ENCODE data around the gene NAALADL1. TPM values are rescaled to one million over a fixed set of nuclear protein-coding genes. Genes with fewer than 3 reads are reported as not detected.

The NAALADL1 gene, protein sequence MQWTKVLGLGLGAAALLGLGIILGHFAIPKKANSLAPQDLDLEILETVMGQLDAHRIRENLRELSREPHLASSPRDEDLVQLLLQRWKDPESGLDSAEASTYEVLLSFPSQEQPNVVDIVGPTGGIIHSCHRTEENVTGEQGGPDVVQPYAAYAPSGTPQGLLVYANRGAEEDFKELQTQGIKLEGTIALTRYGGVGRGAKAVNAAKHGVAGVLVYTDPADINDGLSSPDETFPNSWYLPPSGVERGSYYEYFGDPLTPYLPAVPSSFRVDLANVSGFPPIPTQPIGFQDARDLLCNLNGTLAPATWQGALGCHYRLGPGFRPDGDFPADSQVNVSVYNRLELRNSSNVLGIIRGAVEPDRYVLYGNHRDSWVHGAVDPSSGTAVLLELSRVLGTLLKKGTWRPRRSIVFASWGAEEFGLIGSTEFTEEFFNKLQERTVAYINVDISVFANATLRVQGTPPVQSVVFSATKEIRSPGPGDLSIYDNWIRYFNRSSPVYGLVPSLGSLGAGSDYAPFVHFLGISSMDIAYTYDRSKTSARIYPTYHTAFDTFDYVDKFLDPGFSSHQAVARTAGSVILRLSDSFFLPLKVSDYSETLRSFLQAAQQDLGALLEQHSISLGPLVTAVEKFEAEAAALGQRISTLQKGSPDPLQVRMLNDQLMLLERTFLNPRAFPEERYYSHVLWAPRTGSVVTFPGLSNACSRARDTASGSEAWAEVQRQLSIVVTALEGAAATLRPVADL
- polyA plus RNA-seq (ENCODE audit: insufficient read depth in 1 of 5, insufficient read length in 5 of 5, low replicate concordance in 1 of 5): 10 to 100 TPM; 12.0 to 21.2 (median 16.5) TPM
- long read RNA-seq, donor 1, partial matches to known transcripts: 0 of 5 reads
- long read RNA-seq, donor 1, other reads (novel, unspliced or antisense): 0 of 5 reads
- long read RNA-seq, donor 2, partial matches to known transcripts: 0 of 2 reads
- long read RNA-seq, donor 2, other reads (novel, unspliced or antisense): 0 of 2 reads
- long read RNA-seq, donor 3, partial matches to known transcripts: 0 of 2 reads
- long read RNA-seq, donor 3, other reads (novel, unspliced or antisense): 0 of 2 reads
- long read RNA-seq, donor 4, partial matches to known transcripts: 0 of 3 reads
- long read RNA-seq, donor 4, other reads (novel, unspliced or antisense): 0 of 3 reads
- long read RNA-seq, donor 5, partial matches to known transcripts: 0 of 5 reads
- long read RNA-seq, donor 5, other reads (novel, unspliced or antisense): 0 of 5 reads
- long read RNA-seq, donor 6, partial matches to known transcripts: 0 of 8 reads
- long read RNA-seq, donor 6, other reads (novel, unspliced or antisense): 0 of 8 reads
- long read RNA-seq, donor 7, partial matches to known transcripts: 0 of 6 reads
- long read RNA-seq, donor 7, other reads (novel, unspliced or antisense): 0 of 6 reads
- long read RNA-seq, donor 8, partial matches to known transcripts: 0 of 5 reads
- long read RNA-seq, donor 8, other reads (novel, unspliced or antisense): 0 of 5 reads

DNA sequence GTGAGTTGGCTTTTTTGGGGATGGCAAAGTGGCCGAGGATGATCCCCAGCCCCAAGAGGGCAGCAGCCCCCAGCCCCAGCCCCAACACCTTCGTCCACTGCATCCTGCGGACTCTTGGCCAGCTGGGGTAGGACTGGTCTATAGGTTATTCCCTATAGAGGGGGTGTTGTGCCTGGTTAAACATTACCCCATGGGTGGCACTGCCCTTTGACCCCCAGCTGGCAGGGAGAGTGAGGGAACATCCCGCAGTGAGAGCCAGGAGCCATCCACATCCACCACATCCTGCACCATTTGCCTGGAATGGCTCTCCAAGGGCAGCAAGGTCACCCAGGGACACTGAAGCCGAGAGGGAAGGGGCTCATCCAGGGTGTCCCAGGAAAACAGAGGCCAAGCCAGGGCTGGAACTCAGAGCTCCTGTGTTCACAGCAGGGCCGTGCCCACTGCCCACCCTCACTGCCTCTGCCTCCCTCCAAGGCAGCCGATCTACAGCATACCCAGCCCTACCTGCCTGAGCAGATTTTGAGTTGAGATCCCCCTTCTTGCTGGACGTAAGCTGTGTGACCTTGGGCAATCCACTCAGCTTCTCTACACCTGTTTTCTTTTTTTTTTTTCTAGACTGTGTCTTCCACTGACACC is at the start of gene NAALADL1:
Gene NAALADL1 (minus strand): TSS at position 135 of the 636 bp plus-strand sequence. CDS start 32 bp downstream, at position 103.
- DNase-seq: no peak

- DNase-seq: no peak
Measured at GRCh38 chr11:65107751-65108468, 49.6 kb upstream of the NAALADL1 start.

DNA sequence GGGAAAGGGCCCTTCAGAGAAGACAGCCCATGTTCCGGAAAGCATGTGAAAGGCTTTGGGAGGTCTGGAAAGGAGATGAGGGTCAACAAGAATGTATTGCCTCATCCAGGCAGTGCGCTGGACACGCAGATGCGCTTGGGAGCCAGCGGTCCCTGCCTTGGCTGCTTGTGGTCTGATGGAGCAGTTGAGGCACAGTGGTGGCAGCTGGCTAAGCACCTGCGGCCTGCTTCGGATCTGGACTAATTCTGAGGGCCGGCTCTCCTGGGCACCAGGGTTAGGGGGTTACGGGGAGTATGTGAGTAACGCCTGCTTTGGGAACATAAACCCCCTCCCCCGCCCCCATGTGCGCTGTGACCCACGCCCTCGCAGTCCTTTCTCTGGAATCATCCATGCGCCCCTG is 48.7 kb upstream of the NAALADL1 start:
- no peak for DNase-seq

GRCh38 chr11:65104628-65105027 is 46.3 kb upstream of the NAALADL1 start:
- DNase-seq: no peak

GRCh38 chr11:65103476-65103875 is 45.1 kb upstream of the NAALADL1 start:
- no peak for DNase-seq

GRCh38 chr11:65102142-65103095 is 44.1 kb upstream of the NAALADL1 start:
- DNase-seq: no peak

DNA sequence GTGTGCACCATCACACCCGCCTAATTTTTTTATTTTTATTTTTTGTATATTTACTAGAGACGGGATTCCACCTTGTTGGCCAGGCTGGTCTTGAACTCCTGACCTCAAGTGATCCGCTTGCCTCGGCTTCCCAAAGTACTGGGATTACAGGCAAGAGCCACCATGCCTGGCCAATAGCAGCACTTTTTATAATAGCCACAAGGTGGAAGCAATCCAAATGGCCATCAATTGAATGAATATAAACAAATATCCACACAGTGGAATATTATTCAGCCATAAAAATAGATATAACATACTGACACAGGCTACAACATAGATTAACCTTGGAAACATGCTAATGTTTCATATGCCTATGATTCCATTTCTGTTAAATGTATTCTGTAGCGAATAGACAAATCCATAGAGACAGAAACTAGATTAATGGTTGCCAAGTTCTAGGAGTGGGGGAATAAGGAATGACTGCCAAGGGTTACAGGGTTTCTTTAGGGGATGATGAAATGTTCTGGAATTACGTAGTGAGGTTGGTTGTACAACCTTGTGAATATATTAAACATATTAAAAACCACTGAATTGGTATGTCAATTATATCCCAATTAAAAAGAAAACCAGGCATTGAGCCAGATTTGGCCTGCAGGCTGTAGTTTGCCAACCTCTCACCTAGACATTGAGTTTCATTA is 42.5 kb upstream of the NAALADL1 start:
- no peak for DNase-seq

DNA sequence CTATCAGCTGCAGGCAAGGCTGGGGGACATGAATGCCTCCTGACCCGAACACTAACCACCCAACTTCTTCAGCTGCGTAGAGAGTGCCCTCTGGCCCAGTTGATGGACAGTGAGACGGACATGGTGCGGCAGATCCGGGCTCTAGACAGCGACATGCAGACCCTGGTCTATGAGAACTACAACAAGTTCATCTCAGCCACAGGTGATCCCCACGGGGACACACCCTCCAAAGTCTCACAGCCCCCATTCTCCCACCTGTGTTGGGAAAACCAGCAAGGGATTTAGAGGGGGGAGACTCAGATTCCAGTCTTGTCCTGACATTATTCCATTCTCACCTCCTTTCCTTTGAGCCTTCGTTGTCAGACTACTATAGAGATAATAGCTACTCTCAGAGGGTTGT is 38.6 kb upstream of the NAALADL1 start:
- DNase-seq: no peak

DNA sequence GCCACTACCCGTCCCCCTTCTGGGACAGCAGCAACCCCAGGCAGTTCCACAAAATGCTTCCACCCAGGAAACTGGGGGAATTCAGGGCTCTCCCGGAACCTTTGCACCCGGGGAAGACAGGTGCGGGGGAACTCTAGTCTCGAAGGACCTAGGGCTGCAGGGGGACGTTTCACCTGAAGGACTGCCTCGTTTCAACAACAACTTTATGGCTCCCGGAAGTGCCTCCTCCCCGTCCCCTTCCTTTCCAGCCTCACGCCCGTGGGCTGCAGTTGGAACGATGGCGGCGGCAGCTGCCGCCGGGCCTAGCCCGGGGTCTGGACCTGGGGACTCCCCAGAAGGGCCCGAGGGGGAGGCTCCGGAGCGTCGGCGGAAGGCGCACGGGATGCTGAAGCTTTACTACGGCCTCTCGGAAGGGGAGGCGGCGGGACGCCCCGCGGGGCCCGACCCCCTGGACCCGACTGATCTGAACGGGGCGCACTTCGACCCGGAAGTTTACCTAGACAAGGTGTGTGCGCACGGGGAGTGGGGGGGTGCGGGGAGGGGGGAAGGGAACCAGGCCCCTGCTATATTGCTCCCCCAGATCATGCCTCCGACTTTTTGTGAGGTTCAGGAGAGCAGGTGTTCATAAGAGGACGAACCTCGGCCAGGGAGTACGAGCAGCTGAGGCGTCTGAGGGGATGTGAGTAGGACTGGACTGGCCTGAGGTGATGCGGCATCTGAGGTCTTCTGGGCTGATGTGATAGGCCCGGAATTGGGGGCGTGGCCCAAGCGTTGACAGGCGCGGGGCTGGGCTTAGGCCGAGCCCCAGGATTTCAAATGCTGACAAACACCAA is 37.8 kb upstream of the NAALADL1 start, which contains the start of gene VPS51:
Gene VPS51 (plus strand): TSS at position 241 of the 833 bp plus-strand sequence. CDS start 37 bp downstream, at position 278.
- DNase-seq: peak; percentile 83

DNA sequence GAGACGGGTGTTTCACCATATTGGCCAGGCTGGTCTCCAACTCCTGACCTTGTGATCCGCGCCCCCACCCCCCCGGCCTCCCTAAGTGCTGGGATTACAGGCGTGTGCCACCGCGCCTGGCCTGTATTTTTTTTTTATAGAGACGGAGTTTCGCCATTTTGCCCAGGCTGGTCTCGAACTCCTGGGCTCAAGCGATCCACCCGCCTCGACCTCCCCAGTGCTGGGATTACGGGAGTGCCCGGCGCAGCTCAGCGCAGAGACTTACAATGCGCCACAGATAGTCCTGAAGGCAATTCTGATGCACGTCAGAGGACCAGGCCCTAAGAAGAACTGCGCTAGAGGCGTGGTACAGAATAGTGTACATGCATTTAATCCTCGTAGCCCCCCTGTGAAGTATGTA is 37.1 kb upstream of the NAALADL1 start:
- no peak for DNase-seq

- no peak for DNase-seq
Measured at GRCh38 chr11:65090628-65091027, 32.3 kb upstream of the NAALADL1 start.

- DNase-seq: no peak
Measured at GRCh38 chr11:65089621-65090020, 31.3 kb upstream of the NAALADL1 start.

- DNase-seq: no peak
Measured at GRCh38 chr11:65087827-65088226, 29.5 kb upstream of the NAALADL1 start.

DNA sequence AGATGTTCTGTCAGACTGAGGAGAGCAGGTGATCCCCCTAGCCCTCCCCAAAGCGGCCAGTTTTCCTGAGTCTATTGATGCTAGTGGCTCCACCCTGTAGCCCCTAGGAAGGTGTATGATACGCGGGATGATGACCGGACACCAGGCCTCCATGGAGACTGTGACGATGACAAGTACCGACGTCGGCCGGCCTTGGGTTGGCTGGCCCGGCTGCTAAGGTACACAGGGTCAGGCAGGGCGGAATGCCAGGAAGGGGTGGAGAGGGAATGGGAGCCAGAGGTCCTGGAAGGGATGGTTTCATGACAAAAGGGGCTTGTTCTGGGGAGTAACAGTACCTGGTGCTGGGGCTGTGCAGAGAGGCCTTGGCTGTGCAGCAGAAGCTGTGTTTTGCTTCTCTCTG is 28.9 kb upstream of the NAALADL1 start:
- no peak for DNase-seq

GRCh38 chr11:65086809-65087208 is 28.5 kb upstream of the NAALADL1 start:
- DNase-seq: no peak

DNA sequence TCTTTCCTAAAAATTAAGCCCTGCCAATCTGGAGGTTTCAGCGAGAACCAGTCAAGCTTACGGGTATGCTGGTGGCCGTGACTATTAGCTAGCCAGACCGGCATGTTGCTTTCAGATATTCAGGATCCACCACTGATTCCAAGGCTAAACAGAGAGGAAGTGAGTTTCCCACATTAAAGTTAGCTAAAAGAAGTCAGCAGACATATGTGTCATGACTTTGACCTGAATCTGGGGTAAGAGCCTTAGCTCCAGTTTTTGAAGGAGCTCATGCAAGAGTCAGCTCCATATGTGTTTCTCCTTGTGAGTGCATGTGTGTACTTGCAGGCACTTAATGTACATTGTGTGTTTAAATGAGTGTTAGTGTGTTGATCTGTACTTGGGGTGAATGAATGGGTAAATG is 27.1 kb upstream of the NAALADL1 start:
- DNase-seq: no peak
